ENCODE measurements around the gene BICC1. TPM values are rescaled to one million over a fixed set of nuclear protein-coding genes. Genes with fewer than 3 reads are reported as not detected.

Gene BICC1
- total RNA-seq, 1 experiment from 2014 or later = 0.67 TPM

DNA sequence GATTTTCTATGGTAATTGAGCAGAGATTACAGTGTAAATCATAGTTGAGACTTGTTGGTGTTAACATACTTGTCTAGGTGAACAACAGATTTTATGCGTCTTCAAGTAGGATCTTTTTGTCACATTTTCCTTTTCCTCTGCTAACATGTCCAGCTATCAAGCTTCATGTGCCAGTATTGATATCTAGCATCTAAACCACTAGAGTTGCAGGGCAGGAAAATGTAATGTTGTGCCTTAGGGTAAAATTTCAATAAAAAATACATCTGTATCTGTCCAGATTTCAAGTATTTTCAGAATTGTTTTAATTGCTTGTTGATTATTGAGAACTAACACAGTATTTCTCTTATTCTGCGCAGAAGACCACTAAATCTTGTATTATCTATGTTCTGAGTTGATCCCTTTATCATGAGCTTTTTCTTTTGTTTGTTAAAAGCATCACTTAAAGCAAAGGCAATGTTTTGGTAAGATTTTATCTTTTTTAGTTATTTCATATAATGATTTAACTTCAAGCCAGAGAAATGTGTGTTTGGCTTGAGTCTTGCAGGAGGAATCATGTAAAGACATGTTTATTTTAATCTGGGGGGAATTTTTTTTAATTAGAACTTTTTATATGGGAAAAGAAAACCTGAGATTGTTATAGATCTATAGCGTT, 16.5 kb downstream of the BICC1 start:
- Histone ChIP-seq H3K4me1 (ENCODE audit: control insufficient read depth, insufficient read depth, low read length) (no peaks in the 10 kb centered on the region), H3K36me3 (ENCODE audit: control insufficient read depth, insufficient read depth, low read length) (no peaks in the 10 kb centered on the region), H3K27ac (ENCODE audit: low read length) (no peak overlapping the region), H3K27me3 (ENCODE audit: control insufficient read depth, insufficient read depth, low read length) (no peaks in the 10 kb centered on the region; the same call in 1 of the 2 replicates), H3K4me3 (ENCODE audit: low read depth in 2 of 2, low read length in 2 of 2) (no peak overlapping the region), H3K9me3 (ENCODE audit: control insufficient read depth, insufficient read depth, low read depth, low read length) (no peaks in the 10 kb centered on the region)
- in situ Hi-C loops (cut with HindIII; ENCODE audit: low pct_unique_long_range_greater_than_20kb, low sequenced_read_pairs) = no loop called here
- ChIA-PET POLR2A (no interaction called here), CTCF (no interaction called here)
- ATAC-seq (no peak), DNase-seq (ENCODE audit: low read depth, low spot score) (no peak)
- no TSS peak for BruUV-seq (replicated peaks)
- intact Hi-C loops (cut with micrococcal nuclease; ENCODE audit: unreplicated experiment) = no loop called here
- TF ChIP-seq, protein P1, sequence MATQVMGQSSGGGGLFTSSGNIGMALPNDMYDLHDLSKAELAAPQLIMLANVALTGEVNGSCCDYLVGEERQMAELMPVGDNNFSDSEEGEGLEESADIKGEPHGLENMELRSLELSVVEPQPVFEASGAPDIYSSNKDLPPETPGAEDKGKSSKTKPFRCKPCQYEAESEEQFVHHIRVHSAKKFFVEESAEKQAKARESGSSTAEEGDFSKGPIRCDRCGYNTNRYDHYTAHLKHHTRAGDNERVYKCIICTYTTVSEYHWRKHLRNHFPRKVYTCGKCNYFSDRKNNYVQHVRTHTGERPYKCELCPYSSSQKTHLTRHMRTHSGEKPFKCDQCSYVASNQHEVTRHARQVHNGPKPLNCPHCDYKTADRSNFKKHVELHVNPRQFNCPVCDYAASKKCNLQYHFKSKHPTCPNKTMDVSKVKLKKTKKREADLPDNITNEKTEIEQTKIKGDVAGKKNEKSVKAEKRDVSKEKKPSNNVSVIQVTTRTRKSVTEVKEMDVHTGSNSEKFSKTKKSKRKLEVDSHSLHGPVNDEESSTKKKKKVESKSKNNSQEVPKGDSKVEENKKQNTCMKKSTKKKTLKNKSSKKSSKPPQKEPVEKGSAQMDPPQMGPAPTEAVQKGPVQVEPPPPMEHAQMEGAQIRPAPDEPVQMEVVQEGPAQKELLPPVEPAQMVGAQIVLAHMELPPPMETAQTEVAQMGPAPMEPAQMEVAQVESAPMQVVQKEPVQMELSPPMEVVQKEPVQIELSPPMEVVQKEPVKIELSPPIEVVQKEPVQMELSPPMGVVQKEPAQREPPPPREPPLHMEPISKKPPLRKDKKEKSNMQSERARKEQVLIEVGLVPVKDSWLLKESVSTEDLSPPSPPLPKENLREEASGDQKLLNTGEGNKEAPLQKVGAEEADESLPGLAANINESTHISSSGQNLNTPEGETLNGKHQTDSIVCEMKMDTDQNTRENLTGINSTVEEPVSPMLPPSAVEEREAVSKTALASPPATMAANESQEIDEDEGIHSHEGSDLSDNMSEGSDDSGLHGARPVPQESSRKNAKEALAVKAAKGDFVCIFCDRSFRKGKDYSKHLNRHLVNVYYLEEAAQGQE (IDR thresholded peaks at IDR 0.05; ENCODE audit: insufficient read depth in 1 of 2, low read depth in 2 of 2, low read length in 1 of 2) = no peak
- TF ChIP-seq TCF7L2 (IDR thresholded peaks at IDR 0.05; ENCODE audit: low read depth, low read length) (no peak), POLR2AphosphoS5 (IDR thresholded peaks at IDR 0.05; ENCODE audit: low read depth, low read length) (no peak), SIN3A (IDR thresholded peaks at IDR 0.05; ENCODE audit: borderline replicate concordance, insufficient read depth, low read depth, low read length) (no peak)
- TF ChIP-seq, protein P2, sequence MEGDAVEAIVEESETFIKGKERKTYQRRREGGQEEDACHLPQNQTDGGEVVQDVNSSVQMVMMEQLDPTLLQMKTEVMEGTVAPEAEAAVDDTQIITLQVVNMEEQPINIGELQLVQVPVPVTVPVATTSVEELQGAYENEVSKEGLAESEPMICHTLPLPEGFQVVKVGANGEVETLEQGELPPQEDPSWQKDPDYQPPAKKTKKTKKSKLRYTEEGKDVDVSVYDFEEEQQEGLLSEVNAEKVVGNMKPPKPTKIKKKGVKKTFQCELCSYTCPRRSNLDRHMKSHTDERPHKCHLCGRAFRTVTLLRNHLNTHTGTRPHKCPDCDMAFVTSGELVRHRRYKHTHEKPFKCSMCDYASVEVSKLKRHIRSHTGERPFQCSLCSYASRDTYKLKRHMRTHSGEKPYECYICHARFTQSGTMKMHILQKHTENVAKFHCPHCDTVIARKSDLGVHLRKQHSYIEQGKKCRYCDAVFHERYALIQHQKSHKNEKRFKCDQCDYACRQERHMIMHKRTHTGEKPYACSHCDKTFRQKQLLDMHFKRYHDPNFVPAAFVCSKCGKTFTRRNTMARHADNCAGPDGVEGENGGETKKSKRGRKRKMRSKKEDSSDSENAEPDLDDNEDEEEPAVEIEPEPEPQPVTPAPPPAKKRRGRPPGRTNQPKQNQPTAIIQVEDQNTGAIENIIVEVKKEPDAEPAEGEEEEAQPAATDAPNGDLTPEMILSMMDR (IDR thresholded peaks at IDR 0.05) = no peak

DNA sequence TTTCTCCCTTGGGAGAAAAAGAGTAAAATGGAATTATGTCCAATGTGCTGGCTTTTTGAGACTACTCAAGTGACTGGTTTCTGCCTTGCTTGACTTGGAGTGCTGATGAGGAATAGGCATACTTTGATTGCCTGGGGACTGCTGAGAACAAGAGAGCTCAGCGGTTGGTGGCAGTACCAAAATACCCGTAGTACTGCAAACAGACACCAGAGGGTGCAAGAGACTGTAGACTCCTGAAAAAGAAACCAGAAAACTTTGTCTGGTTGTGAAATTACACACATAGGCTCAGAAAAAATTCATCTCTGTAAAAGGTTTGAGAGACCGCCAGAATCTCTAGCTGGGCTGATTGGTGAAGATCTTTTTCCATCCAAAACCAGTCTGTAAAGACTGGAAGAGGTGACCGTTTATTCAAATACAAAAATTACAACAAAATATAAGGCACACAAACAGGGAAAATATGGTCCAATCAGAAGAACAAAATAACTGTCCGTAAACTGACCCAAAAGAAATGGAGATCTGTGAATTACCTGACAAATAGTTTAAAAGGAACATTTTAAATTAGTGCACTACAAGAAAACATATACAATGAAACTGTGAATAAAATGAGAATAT, 18.5 kb downstream of the BICC1 start:
- DNase-seq (ENCODE audit: low read depth, low spot score) = peak; percentile 59
- Histone ChIP-seq H3K36me3 (ENCODE audit: control insufficient read depth, insufficient read depth, low read length) (no peaks in the 10 kb centered on the region), H3K27me3 (ENCODE audit: control insufficient read depth, insufficient read depth, low read length) (no peaks in the 10 kb centered on the region; the same call in 1 of the 2 replicates), H3K27ac (ENCODE audit: low read length) (no peak overlapping the region), H3K4me1 (ENCODE audit: control insufficient read depth, insufficient read depth, low read length) (no peaks in the 10 kb centered on the region), H3K4me3 (ENCODE audit: low read depth in 2 of 2, low read length in 2 of 2) (no peak overlapping the region), H3K9me3 (ENCODE audit: control insufficient read depth, insufficient read depth, low read depth, low read length) (0 out of 2 replicates have a peak, but pooled peaks cover 3% of the 10 kb centered on the region)
- CTCF ChIA-PET = interaction anchor here (0.5 to 2.1 kb wide), 7 partner anchors 29 to 1976 kb away, joined by 3 to 7 read pairs (median 3); no protein-coding TSS in a partner anchor
- ATAC-seq = peak; percentile 85
- intact Hi-C loops (cut with micrococcal nuclease; ENCODE audit: unreplicated experiment) (loop anchor here (5.0 to 10.0 kb wide), 2 partner anchors 111 to 214 kb away; no protein-coding TSS in a partner anchor), in situ Hi-C loops (cut with HindIII; ENCODE audit: low pct_unique_long_range_greater_than_20kb, low sequenced_read_pairs) (no loop called here)
- no peak for TF ChIP-seq SIN3A (IDR thresholded peaks at IDR 0.05; ENCODE audit: borderline replicate concordance, insufficient read depth, low read depth, low read length)
- no peak for TF ChIP-seq POLR2AphosphoS5 (IDR thresholded peaks at IDR 0.05; ENCODE audit: low read depth, low read length)
- TF ChIP-seq TCF7L2 (IDR thresholded peaks at IDR 0.05; ENCODE audit: low read depth, low read length) = no peak
- TF ChIP-seq, protein P1 (IDR thresholded peaks at IDR 0.05; ENCODE audit: insufficient read depth in 1 of 2, low read depth in 2 of 2, low read length in 1 of 2) = no peak
- TF ChIP-seq, protein P2 (IDR thresholded peaks at IDR 0.05) = peak; percentile 91
- no TSS peak for BruUV-seq (replicated peaks)
- POLR2A ChIA-PET = interaction anchor here (0.5 kb wide), 1 partner anchor 1303 kb away, joined by 3 read pairs; no protein-coding TSS in a partner anchor
